Erythroblast (primary cell): ENCODE measurements around the gene SPATS2L.

Experiments used
- GATA1 ChIP-seq: IDR thresholded peaks from 2 replicates; pipeline ENCODE4 v1.6.1; 2011; ENCODE audit warnings: low read depth, mild to moderate bottlenecking, control low read depth, low read length, moderate library complexity
- POLR2A ChIP-seq: IDR thresholded peaks from 2 replicates; pipeline ENCODE4 v1.6.1; 2011; ENCODE audit warnings: mild to moderate bottlenecking, low read length

- TF ChIP-seq POLR2A (no peak), GATA1 (no peak)
These were observed 17.6 kb upstream of the SPATS2L start for GRCh38 chr2:200288670-200289429.
